ENCODE measurements around the gene TDG.

The TDG gene

DNA sequence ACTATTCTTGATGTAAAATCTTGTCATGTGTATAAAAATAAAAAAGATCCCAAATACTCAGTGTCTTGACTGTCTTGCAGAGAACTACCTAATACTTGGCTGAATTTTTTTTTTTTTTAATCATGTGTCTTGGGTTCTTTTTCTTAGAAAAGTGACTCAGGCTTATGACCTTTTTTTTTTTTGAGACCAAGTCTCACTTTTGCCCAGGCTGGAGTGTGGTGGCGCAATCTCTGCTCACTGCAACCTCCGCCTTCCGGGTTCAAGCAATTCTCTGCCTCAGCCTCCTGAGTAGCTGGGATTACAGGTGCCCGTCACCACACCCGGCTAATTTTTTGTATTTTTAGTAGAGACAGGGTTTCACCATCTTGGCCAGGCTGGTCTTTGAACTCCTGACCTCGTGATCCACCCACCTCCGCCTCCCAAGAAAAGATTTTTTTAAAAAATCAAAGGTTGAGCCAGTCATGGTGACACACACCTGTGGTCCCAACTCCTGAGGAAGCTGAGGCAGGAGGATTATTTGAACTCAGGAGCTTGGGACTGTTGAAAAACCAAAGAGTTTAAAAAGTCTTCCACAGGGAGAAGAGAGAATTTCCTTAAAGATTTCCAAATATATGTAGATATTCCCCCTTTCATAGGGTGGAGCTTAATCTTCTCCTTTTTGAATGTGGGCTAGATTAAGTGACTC is 17.7 kb upstream of the TDG start:
- no peak for DNase-seq
- Histone ChIP-seq H2BK12ac (ENCODE audit: low read length in 2 of 2) (no peak overlapping the region), H3K18ac (ENCODE audit: low read depth in 1 of 2, low read length in 2 of 2) (no peak overlapping the region), H3K79me1 (replicated peaks; ENCODE audit: low read length, poor library complexity, severe bottlenecking) (peaks cover 8% of the 10 kb centered on the region), H4K8ac (ENCODE audit: low read length) (no peak overlapping the region), H3K4ac (ENCODE audit: low read depth in 1 of 2, low read length in 2 of 2) (no peak overlapping the region), H3K14ac (ENCODE audit: low read length in 2 of 2) (no peak overlapping the region), H3K36me3 (ENCODE audit: control insufficient read depth in 1 of 2, insufficient read depth in 2 of 2, low read depth in 1 of 2, low read length in 2 of 2) (peaks cover 27 to 98% of the 10 kb centered on the region in 2 experiments), H2BK15ac (ENCODE audit: low read depth, poor library complexity, severe bottlenecking) (no peak overlapping the region), H3K27me3 (ENCODE audit: control insufficient read depth in 1 of 2, insufficient read depth in 1 of 2, low read length in 2 of 2) (no peaks in the 10 kb centered on the region), H2BK5ac (ENCODE audit: low read depth, low read length, poor library complexity, severe bottlenecking) (no peak overlapping the region), H2BK120ac (ENCODE audit: low read depth, low read length) (no peak overlapping the region), H3K9me3 (ENCODE audit: control insufficient read depth, low read length) (no peaks in the 10 kb centered on the region), H4K91ac (ENCODE audit: low read length) (no peak overlapping the region), H3K27ac (ENCODE audit: low read length, poor library complexity, severe bottlenecking) (no peak overlapping the region), H3K4me3 (ENCODE audit: insufficient read depth in 1 of 2, low read depth in 1 of 2, low read length in 2 of 2) (no peak overlapping the region), H3K23ac (ENCODE audit: low read length in 2 of 2) (no peak overlapping the region), H3K9ac (ENCODE audit: low read length) (no peak overlapping the region), H2AK5ac (ENCODE audit: low read length, severe bottlenecking) (no peak overlapping the region), H3K4me1 (ENCODE audit: control insufficient read depth, insufficient read depth, low read depth, low read length) (no peaks in the 10 kb centered on the region), H3K4me2 (ENCODE audit: low read length, poor library complexity, severe bottlenecking) (no peak overlapping the region), H2AFZ (ENCODE audit: low read depth, low read length) (no peak overlapping the region)
- 100% methylated on average over 5 of the region's 7 CpGs for WGBS

DNA sequence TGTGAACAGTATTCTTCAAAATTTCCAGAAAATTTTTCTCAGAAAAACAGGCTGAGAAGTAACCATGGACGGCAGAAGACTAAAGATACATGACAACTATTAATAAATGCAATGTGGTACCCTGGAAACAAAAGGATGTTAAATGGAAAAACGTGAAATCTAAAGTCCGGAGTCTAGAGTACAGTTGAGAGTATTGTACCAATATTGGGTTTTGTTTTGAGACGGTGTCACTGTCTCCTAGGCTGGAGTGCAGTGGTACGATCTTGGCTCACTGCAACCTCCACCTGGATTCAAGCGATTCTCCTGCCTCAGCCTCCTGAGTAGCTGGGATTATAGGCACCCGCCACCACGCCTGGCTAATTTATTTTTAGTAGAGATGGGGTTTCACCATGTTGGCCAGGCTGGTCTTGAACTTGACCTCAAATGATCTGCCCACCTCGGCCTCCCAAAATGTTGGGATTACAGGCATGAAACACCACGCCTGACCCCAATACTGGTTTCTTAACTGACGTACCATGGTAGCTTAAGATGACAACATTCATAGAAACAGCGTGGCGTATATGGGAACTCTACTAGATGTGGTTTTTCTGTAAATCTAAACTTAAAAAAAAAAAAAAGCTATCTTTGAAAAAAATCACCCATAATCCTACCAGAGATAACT is 16.8 kb upstream of the TDG start:
- Histone ChIP-seq H3K36me3 (ENCODE audit: control insufficient read depth in 1 of 2, insufficient read depth in 2 of 2, low read depth in 1 of 2, low read length in 2 of 2) (peaks cover 24 to 98% of the 10 kb centered on the region in 2 experiments), H2AK5ac (ENCODE audit: low read length, severe bottlenecking) (no peak overlapping the region), H4K91ac (ENCODE audit: low read length) (no peak overlapping the region), H2BK12ac (ENCODE audit: low read length in 2 of 2) (no peak overlapping the region), H2BK15ac (ENCODE audit: low read depth, poor library complexity, severe bottlenecking) (no peak overlapping the region), H2BK120ac (ENCODE audit: low read depth, low read length) (no peak overlapping the region), H3K79me1 (replicated peaks; ENCODE audit: low read length, poor library complexity, severe bottlenecking) (peaks cover 10% of the 10 kb centered on the region), H3K4me1 (ENCODE audit: control insufficient read depth, insufficient read depth, low read depth, low read length) (no peaks in the 10 kb centered on the region), H4K8ac (ENCODE audit: low read length) (no peak overlapping the region), H3K4me2 (ENCODE audit: low read length, poor library complexity, severe bottlenecking) (no peak overlapping the region), H2BK5ac (ENCODE audit: low read depth, low read length, poor library complexity, severe bottlenecking) (no peak overlapping the region), H3K4me3 (ENCODE audit: insufficient read depth in 1 of 2, low read depth in 1 of 2, low read length in 2 of 2) (no peak overlapping the region), H3K18ac (ENCODE audit: low read depth in 1 of 2, low read length in 2 of 2) (no peak overlapping the region), H3K4ac (ENCODE audit: low read depth in 1 of 2, low read length in 2 of 2) (no peak overlapping the region), H3K9me3 (ENCODE audit: control insufficient read depth, low read length) (no peaks in the 10 kb centered on the region), H3K23ac (ENCODE audit: low read length in 2 of 2) (no peak overlapping the region), H3K14ac (ENCODE audit: low read length in 2 of 2) (no peak overlapping the region), H2AFZ (ENCODE audit: low read depth, low read length) (no peak overlapping the region), H3K27ac (ENCODE audit: low read length, poor library complexity, severe bottlenecking) (no peak overlapping the region), H3K9ac (ENCODE audit: low read length) (no peak overlapping the region), H3K27me3 (ENCODE audit: control insufficient read depth in 1 of 2, insufficient read depth in 1 of 2, low read length in 2 of 2) (no peaks in the 10 kb centered on the region)
- WGBS: 97% methylated on average over 9 of the region's 13 CpGs
- DNase-seq: no peak

DNA sequence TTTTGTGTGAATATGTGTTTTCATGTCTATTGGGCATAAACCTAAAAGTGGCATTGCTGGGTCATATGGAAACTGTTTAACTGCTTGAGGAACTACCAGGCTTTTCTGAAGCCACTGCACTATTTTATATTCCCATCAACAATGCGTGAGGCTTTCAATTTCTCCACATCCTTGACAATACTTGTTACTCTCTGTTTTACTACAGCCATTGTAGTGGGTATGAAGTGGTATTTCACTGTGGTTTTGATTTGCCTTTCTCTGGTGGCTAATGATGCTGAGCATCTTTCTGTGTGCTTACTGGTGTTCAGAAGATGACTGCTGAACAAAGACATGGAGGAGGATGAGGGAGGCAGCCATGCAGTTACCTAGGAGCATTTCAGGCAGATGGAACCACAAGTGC is 13.2 kb upstream of the TDG start:
- no peak overlapping the region for H2BK15ac ChIP-seq (ENCODE audit: low read depth, poor library complexity, severe bottlenecking)
- H3K27me3 ChIP-seq (ENCODE audit: control insufficient read depth in 1 of 2, insufficient read depth in 1 of 2, low read length in 2 of 2): no peaks in the 10 kb centered on the region
- WGBS: no CpG with 5 or more reads among the region's 1 CpG
- H4K91ac ChIP-seq (ENCODE audit: low read length): no peak overlapping the region
- H3K27ac ChIP-seq (ENCODE audit: low read length, poor library complexity, severe bottlenecking): no peak overlapping the region
- no peaks in the 10 kb centered on the region for H3K9me3 ChIP-seq (ENCODE audit: control insufficient read depth, low read length)
- no peak overlapping the region for H2BK12ac ChIP-seq (ENCODE audit: low read length in 2 of 2)
- H3K36me3 ChIP-seq (ENCODE audit: control insufficient read depth in 1 of 2, insufficient read depth in 2 of 2, low read depth in 1 of 2, low read length in 2 of 2): peaks cover 22 to 71% of the 10 kb centered on the region in 2 experiments
- no peak overlapping the region for H2BK5ac ChIP-seq (ENCODE audit: low read depth, low read length, poor library complexity, severe bottlenecking)
- H2AFZ ChIP-seq (ENCODE audit: low read depth, low read length): no peak overlapping the region
- H3K14ac ChIP-seq (ENCODE audit: low read length in 2 of 2): no peak overlapping the region
- H3K4me3 ChIP-seq (ENCODE audit: insufficient read depth in 1 of 2, low read depth in 1 of 2, low read length in 2 of 2): no peak overlapping the region
- no peak overlapping the region for H3K9ac ChIP-seq (ENCODE audit: low read length)
- H2BK120ac ChIP-seq (ENCODE audit: low read depth, low read length): no peak overlapping the region
- H3K18ac ChIP-seq (ENCODE audit: low read depth in 1 of 2, low read length in 2 of 2): no peak overlapping the region
- no peak overlapping the region for H3K23ac ChIP-seq (ENCODE audit: low read length in 2 of 2)
- no peak for DNase-seq
- H3K4me1 ChIP-seq (ENCODE audit: control insufficient read depth, insufficient read depth, low read depth, low read length): peaks cover 4% of the 10 kb centered on the region
- H2AK5ac ChIP-seq (ENCODE audit: low read length, severe bottlenecking): no peak overlapping the region
- H3K79me1 ChIP-seq (replicated peaks; ENCODE audit: low read length, poor library complexity, severe bottlenecking): peaks cover 20% of the 10 kb centered on the region
- H3K4me2 ChIP-seq (ENCODE audit: low read length, poor library complexity, severe bottlenecking): no peak overlapping the region
- peak overlapping the region in 1 of 2 experiments; percentile 33 for H3K4ac ChIP-seq (ENCODE audit: low read depth in 1 of 2, low read length in 2 of 2)
- no peak overlapping the region for H4K8ac ChIP-seq (ENCODE audit: low read length)

DNA sequence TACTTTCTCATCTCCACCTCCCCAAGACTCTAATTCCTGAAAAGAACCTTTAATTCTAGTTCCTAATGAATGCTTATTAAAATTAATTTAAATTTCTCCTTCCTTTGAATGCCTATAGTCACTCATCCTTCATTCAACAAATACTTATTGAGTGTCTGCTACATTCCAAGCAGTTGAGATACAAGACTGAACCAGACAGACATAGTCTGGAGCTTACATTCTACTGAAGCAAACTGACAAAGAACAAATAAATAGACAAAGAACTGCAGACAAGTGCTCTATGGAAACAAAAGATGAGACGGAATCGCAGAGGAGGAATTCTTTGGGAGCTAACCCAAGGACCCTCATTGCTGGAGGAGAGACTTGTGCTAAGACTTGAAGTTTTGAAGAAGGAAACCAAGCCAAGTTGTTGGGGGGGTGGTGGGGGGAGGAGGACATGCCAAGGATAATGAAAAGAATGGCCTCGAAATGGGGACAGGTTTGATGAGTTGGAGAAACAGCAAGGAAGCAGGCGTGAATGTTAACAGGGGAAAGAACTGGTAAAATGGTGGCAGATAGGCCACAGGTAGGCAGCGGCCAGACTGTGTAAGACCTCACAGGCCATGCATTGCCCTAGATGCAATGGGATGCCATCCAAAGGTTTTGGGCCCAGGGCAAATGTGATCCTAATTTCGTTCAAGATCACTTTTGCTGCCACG is 9.7 kb upstream of the TDG start:
- Histone ChIP-seq H2BK120ac (ENCODE audit: low read depth, low read length) (no peak overlapping the region), H3K18ac (ENCODE audit: low read depth in 1 of 2, low read length in 2 of 2) (no peak overlapping the region), H4K91ac (ENCODE audit: low read length) (peak overlapping the region; percentile 34), H3K79me1 (replicated peaks; ENCODE audit: low read length, poor library complexity, severe bottlenecking) (peaks cover 18% of the 10 kb centered on the region), H3K4me1 (ENCODE audit: control insufficient read depth, insufficient read depth, low read depth, low read length) (peaks cover 6% of the 10 kb centered on the region), H3K27ac (ENCODE audit: low read length, poor library complexity, severe bottlenecking) (peak overlapping the region; percentile 85), H3K14ac (ENCODE audit: low read length in 2 of 2) (peak overlapping the region in 1 of 2 experiments; percentile 29), H2BK15ac (ENCODE audit: low read depth, poor library complexity, severe bottlenecking) (no peak overlapping the region), H2AFZ (ENCODE audit: low read depth, low read length) (no peak overlapping the region), H3K23ac (ENCODE audit: low read length in 2 of 2) (no peak overlapping the region), H3K9ac (ENCODE audit: low read length) (peak overlapping the region; percentile 97), H2AK5ac (ENCODE audit: low read length, severe bottlenecking) (peak overlapping the region; percentile 3), H3K4me3 (ENCODE audit: insufficient read depth in 1 of 2, low read depth in 1 of 2, low read length in 2 of 2) (peak overlapping the region; percentile 78 to 87), H3K4me2 (ENCODE audit: low read length, poor library complexity, severe bottlenecking) (peak overlapping the region; percentile 69), H4K8ac (ENCODE audit: low read length) (peak overlapping the region; percentile 52), H3K9me3 (ENCODE audit: control insufficient read depth, low read length) (no peaks in the 10 kb centered on the region), H3K4ac (ENCODE audit: low read depth in 1 of 2, low read length in 2 of 2) (peak overlapping the region in 1 of 2 experiments; percentile 90), H2BK12ac (ENCODE audit: low read length in 2 of 2) (peak overlapping the region in 1 of 2 experiments; percentile 29), H2BK5ac (ENCODE audit: low read depth, low read length, poor library complexity, severe bottlenecking) (peak overlapping the region; percentile 21), H3K27me3 (ENCODE audit: control insufficient read depth in 1 of 2, insufficient read depth in 1 of 2, low read length in 2 of 2) (no peaks in the 10 kb centered on the region), H3K36me3 (ENCODE audit: control insufficient read depth in 1 of 2, insufficient read depth in 2 of 2, low read depth in 1 of 2, low read length in 2 of 2) (peaks cover 7 to 38% of the 10 kb centered on the region in 2 experiments)
- WGBS: 30% methylated on average over 7 of the region's 7 CpGs
- DNase-seq: peak; percentile 26
